Measurements from ENCODE around the gene ELOA. TPM values are rescaled to one million over a fixed set of nuclear protein-coding genes. Genes with fewer than 3 reads are reported as not detected.
"Not testable (repeated sequence)": the region's sequence is repeated elsewhere in the genome, so short reads cannot be mapped to it uniquely, and the experiment has no call there.

The ELOA gene
- polyA plus RNA-seq, 4 donors, result 31.5 to 35.9 (median 35.6) TPM

DNA sequence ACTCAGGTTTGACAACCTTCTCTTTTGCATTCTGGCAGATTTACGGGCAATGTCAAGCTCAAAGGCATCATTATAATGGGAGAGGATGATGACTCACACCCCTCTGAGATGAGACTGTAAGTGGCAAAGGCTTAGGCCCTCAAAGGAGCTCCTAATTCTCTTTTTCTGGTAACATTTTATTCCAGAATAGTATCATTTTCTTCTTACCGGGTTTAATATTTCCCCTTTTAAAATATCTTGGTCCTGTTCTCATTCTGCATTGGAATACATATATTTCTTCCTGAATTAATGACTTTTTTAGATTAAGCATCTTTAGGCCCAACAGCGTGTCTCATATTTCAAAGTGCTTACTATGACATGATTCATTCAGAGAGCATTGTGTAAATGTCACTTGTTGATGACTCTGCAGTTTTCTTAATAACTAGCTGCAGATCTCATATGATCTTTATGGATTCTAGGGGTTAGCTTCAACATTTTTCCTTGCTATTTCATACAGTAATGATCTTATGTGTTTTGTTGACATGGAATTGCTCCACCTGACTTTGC lies 36.6 kb downstream of the ELOA start:
- DNase-seq (ENCODE audit: low read depth in 4 of 4, low spot score in 3 of 4), result no peak

DNA sequence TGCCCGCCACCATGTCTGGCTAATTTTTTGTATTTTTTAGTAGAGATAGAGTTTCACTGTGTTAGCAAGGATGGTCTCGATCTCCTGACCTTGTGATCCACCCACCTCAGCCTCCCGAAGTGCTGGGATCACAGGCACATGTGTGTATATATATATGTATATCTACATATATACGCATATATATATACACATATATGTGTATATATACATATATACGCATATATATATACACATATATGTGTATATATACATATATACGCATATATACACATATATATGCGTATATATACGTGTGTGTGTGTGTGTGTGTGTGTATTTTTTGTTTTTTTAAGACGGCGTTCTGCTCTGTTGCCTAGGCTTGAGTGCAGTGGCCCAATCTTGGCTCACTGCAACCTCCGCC lies 39.9 kb downstream of the ELOA start:
- DNase-seq (ENCODE audit: low read depth in 4 of 4, low spot score in 3 of 4), result not testable (repeated sequence)

GRCh38 chr1:23784846-23785245 lies 41.6 kb downstream of the ELOA start:
- DNase-seq (ENCODE audit: low read depth in 4 of 4, low spot score in 3 of 4), result no peak

DNA sequence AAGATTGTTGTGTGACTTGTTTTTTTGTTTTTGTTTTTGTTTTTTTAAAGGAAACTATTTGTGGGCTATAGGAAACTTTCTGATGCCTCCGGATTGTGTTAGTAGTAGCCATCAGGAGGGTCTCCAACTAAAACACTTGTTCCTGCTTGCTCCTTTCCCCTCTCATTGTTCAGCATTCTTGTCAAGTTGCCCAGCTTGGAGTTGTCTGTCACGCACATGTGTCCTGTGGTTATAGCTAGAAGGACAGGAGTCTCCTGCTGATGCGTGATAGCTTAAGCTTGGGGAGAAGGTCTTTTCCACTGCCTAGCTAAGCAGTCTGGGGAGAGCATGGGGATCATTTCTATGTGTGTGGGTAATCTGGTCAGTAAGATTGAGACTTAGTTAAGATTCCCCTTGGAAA lies 44.4 kb downstream of the ELOA start:
- DNase-seq (ENCODE audit: low read depth in 4 of 4, low spot score in 3 of 4), result no peak

- DNase-seq (ENCODE audit: low read depth in 4 of 4, low spot score in 3 of 4), result no peak
These were observed 45.4 kb downstream of the ELOA start for GRCh38 chr1:23788695-23789094.

GRCh38 chr1:23790696-23791515 lies 47.6 kb downstream of the ELOA start, which contains the start of gene LYPLA2:
Gene LYPLA2, plus strand, starts transcription at chr1:23791145. Its CDS starts 1,538 bp downstream, at chr1:23792683.
- DNase-seq (ENCODE audit: low read depth in 4 of 4, low spot score in 3 of 4), result peak in 3 of 4 donors; percentile 67 to 83 (median 75)

DNA sequence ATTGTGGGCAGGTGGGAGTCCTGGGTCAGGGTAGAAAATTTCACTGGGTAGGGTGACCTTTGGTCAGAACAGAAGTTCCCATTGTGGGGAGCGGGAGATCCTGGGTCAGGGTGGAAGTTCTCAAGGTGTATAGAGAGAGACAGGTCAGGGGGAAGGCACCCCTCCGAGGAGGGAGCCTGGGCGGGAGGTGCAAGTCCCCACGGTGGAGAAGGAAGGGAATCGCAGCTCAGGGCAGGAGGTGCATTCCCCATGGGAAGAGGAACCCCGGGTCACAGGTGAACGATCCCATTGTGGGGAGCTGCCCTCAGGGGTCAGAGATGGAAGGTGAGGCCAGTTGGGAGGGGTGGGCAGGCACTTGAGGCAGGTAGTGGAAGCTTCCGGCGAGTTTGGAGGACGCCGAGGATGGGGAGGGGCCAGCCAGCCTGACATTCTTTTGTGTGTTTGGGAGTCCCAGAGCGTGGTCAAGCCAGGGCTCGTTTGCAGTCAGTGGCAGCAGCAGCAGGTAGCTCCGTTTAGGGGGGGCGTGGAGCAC lies 48.3 kb downstream of the ELOA start:
- no peak for DNase-seq (ENCODE audit: low read depth in 4 of 4, low spot score in 3 of 4)

DNA sequence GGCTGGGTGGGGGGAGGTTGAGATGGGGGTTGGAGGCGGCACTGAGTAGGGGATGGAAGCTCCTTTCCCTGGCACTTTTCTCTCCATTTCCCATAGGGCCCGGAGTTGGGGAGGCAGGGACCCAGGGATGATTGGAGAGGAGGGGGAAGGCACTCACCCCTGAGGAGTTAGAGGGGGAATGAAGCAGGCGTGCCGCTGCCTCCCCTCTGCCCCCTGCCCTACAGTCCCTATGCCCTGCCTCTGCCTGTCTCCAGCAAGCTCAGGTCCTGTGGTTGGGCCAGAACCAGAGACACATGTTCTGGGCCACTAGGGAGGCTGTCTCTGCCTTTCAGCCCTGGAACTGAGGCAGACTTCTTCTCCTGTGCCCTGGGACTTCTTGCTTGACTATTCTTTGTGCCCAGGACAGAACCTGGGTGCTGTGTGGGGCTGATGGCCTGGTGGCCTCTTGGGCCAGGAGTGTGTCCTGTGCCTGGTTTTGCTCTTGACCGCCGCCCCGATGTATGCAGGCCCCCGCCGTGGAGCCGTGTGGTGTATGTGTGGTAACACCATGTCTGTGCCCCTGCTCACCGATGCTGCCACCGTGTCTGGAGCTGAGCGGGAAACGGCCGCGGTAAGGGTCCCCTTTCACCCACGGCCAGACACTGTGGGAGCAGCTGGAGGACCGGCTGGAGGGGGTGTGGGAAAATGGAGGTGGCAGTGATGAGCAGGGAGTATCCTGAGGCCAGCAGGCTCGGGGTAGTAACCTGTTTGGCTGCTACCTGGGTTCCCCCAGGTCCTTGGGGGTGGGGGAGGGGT lies 49.1 kb downstream of the ELOA start:
- DNase-seq (ENCODE audit: low read depth in 4 of 4, low spot score in 3 of 4), result no peak

DNA sequence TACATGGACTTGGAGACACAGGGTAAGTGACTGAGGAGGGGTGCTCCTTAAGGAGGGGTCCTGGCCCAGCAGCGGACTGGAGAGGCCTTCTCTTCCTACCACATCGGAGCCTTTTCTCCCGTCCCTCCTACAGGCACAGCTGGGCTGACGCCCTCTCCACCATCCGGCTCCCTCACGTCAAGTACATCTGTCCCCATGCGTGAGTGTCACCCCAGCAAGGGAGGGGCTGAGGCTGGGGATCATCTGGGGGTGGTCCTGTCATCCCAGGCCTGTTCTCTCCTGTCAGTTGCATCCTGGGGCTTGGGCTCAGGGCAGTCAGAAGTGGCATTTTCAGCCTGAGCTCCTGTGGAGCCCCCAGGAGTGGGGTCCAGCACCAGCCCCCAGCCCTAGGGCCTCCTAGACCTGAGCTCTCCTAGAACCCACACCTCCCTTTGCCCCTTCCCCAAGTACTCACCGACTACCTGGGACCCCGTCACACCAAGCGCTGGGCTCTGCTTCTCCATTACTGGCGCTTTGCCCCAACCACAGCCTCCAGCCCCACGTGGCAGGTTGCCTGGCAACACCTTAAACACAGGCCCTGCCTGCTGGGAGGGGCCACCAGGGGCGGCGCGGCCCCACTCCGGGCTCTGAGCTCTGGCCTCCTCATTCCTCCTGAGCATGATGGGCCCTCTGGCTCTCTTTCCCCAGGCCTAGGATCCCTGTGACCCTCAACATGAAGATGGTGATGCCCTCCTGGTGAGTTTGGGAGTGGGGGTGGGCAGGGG lies 49.9 kb downstream of the ELOA start:
- no peak for DNase-seq (ENCODE audit: low read depth in 4 of 4, low spot score in 3 of 4)

DNA sequence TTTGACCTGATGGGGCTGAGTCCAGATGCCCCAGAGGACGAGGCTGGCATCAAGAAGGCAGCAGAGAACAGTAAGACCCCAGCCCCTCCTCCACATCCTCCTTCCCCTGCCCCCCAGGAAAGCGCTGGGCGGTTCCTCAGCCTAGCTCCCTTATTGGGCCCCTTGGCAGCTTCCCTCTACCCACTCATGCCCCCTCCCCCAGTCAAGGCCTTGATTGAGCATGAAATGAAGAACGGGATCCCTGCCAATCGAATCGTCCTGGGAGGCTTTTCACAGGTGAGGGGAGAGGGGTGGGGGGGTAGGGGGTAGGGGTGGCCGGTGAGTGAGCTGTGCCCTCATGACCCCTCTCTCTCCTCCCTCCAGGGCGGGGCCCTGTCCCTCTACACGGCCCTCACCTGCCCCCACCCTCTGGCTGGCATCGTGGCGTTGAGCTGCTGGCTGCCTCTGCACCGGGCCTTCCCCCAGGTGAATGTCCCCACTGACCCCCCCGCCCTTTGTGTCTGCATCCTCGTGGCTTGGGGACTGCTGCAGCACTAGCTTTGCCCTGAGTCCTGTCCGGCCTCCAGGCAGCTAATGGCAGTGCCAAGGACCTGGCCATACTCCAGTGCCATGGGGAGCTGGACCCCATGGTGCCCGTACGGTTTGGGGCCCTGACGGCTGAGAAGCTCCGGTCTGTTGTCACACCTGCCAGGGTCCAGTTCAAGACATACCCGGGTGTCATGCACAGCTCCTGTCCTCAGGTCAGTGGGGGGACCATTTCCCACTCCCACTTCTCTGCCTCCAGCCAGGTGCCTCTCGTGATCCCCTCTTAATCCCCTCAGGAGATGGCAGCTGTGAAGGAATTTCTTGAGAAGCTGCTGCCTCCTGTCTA lies 50.8 kb downstream of the ELOA start:
- DNase-seq (ENCODE audit: low read depth in 4 of 4, low spot score in 3 of 4), result no peak

- DNase-seq (ENCODE audit: low read depth in 4 of 4, low spot score in 3 of 4), result not testable (repeated sequence)
These were observed 51.5 kb downstream of the ELOA start for GRCh38 chr1:23794732-23795182.

- no peak for DNase-seq (ENCODE audit: low read depth in 4 of 4, low spot score in 3 of 4)
These were observed 52.6 kb downstream of the ELOA start for GRCh38 chr1:23795676-23796465.

DNA sequence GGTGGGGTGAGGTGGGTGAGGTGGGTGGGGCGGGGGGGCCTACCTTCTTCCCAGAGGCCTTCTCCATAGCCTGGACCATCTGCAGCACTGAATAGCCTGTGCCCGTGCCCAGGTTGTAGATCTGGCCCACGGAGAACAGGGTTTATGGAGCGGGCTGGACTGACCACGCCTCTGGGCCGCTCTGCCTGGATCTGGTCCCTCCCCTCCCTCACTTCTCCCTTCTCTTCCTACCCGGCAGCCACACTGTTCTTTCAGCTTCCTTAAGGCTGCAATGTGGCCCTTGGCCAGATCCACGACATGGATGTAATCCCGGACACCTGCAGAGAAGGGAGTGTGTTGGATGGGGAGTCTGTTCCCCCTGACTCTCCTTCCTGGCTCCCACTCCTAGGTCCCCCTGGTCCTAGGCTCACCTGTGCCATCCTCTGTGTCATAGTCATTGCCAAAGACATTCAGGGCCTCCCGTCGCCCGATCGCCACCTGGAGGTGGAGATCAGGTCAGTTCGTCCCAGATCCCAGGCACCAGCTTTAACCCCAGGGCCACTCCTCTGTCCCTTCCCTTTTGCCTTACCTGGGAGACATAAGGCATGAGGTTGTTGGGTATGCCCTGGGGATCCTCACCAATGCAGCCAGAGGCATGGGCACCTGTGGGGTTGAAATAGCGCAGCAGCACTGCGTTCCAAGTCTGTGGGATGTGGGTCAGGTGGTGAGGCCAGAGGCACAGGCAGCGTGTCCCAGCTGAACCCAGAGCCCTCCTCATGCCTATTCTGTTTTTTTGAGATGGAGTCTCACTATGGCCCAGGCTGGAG lies 53.4 kb downstream of the ELOA start:
- no peak for DNase-seq (ENCODE audit: low read depth in 4 of 4, low spot score in 3 of 4)

DNA sequence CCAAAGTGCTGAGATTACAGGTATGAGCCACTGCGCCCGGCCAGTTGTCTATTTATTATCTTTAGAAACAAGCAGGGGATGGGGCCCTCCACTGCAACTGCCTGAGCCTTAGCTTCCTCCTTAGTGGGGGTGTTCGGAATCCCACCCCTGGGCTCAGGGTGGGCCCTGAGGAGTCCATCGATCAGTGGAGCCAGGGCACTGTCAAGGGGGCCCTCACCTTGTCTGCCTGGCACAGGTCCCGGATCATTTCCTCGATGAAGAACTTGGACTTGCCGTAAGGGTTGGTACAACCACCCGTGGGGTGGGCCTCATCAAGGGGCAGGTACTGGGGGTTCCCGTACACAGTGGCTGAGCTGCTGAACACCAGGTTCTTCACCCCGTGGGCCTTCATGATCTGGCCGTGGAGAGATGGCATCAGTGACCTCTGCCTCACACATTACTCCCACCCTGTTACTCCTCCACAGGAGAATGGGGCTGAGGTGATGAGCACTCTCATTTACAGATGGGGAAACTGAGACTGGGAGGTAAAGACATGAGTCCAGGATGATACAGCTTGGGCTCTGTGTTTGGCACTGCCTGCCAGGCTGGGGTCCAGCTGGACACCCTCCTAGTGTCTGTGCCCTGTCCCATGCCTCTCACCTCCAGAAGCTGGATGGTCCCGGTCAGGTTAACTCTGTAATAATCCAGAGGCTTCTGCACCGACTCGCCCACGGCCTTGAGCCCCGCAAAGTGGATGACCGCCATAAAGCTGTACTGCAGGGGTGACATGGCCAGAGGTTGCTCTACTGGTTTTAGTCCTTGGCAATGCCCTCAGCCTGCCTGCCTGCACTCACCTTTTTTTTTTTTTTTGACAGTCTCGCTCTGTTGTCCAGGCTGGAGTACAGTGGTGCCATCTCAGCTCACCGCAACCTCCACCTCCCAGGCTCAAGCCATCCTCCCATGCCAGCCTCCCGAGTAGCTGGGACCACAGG lies 54.5 kb downstream of the ELOA start:
- no peak for DNase-seq (ENCODE audit: low read depth in 4 of 4, low spot score in 3 of 4)

DNA sequence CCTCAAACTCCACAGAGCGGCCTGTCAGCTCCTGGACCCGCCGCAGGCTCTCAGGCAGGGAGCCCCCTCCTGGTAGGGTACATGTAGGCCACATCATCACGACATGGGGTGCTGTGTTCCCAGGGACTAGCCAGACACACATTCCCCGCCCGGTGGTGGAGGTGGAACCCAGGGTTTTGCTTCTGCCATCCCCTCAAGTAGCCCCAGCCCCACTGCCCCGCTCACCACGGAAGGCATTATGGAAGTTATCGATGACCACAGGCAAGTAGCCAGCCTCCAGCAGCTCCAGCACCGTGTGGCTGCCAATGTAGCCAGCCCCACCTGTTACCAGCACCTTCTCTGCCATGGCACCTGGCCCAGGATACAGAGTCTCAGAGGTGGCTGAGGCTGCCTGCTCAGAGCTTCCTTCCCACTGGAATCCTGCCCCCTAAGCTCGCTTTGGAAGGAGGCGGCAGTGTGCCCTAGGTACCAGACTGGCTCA lies 55.4 kb downstream of the ELOA start:
- DNase-seq (ENCODE audit: low read depth in 4 of 4, low spot score in 3 of 4), result no peak

DNA sequence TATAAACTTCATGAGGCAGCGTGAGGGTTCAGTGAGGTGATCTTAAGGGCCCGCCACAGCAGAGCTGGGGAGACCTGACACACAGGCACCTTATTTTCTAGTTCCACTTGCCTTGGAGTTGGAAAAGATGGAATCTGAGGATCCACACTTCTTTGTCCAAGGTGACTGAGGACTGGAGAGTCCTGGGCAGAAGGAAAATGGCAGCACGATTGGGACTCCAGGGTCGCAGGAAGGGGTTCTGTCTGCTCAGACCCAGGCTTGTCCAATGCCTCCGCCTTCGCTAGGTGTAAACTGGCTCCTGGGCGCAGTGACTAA lies 55.9 kb downstream of the ELOA start:
- DNase-seq (ENCODE audit: low read depth in 4 of 4, low spot score in 3 of 4), result no peak

All from left renal pelvis (tissue), 4 donors.